Neuronal stem cell (in vitro differentiated cells): Measurements from ENCODE around the gene ANKS1B.
"Not testable (repeated sequence)": the region's sequence is repeated elsewhere in the genome, so short reads cannot be mapped to it uniquely, and the experiment has no call there.

Source experiments
- DNase-seq: peaks from one replicate; pipeline ENCODE4 v3.0.0-alpha.2; 2013; ENCODE audit warnings: low spot score
- H2AFZ ChIP-seq: one replicate; pipeline ENCODE4 v1.6.1; 2013; ENCODE audit warnings: mild to moderate bottlenecking, low read length, inconsistent platforms
- H2AK5ac ChIP-seq: 2 replicates; pipeline ENCODE4 v1.6.1; 2013; ENCODE audit warnings: low read depth, mild to moderate bottlenecking, inconsistent platforms, low read length, moderate library complexity, mixed read lengths
- H2BK120ac ChIP-seq: 2 replicates; pipeline ENCODE4 v1.6.1; 2013; ENCODE audit warnings: low read depth, mild to moderate bottlenecking, inconsistent platforms, low read length, moderate library complexity, mixed read lengths
- H2BK12ac ChIP-seq: one replicate; pipeline ENCODE4 v1.6.1; 2013; ENCODE audit warnings: low read length, inconsistent platforms
- H2BK15ac ChIP-seq: 2 replicates; pipeline ENCODE4 v1.6.1; 2013; ENCODE audit warnings: mild to moderate bottlenecking, low read length, inconsistent platforms, mixed read lengths
- H2BK5ac ChIP-seq: one replicate; pipeline ENCODE4 v1.6.1; 2013; ENCODE audit warnings: inconsistent platforms, mild to moderate bottlenecking, low read length, moderate library complexity
- H3K14ac ChIP-seq: one replicate; pipeline ENCODE4 v1.6.1; 2013; ENCODE audit warnings: low read length, inconsistent platforms
- H3K18ac ChIP-seq: 2 replicates; pipeline ENCODE4 v1.6.1; 2013; ENCODE audit warnings: low read length, inconsistent platforms
- H3K23ac ChIP-seq: 2 replicates; pipeline ENCODE4 v1.6.1; 2013; ENCODE audit warnings: low read depth, mild to moderate bottlenecking, mixed read lengths, low read length, inconsistent platforms; ENCODE audit not compliant: poor library complexity
- H3K27ac ChIP-seq: replicated peaks from 3 replicates; pipeline ENCODE4 v1.5.1; 2013; ENCODE audit warnings: low read length, inconsistent platforms
- H3K27me3 ChIP-seq, 3 experiments: 2 replicates each; pipeline ENCODE4 v1.6.1; 2013; ENCODE audit warnings: low read length in 3 of 3, mild to moderate bottlenecking in 2 of 3, inconsistent platforms in 1 of 3, low read depth in 1 of 3, mixed read lengths in 1 of 3, moderate library complexity in 1 of 3; ENCODE audit not compliant: control insufficient read depth in 3 of 3, insufficient read depth in 3 of 3
- H3K36me3 ChIP-seq, 2 donors: replicated peaks in 1 of 2; 2 replicates each; pipeline ENCODE4 v1.6.1; 2013; ENCODE audit warnings: low read length in 2 of 2; ENCODE audit not compliant: control insufficient read depth in 2 of 2, insufficient read depth in 2 of 2
- H3K4ac ChIP-seq: 2 replicates; pipeline ENCODE4 v1.6.1; 2013; ENCODE audit warnings: inconsistent platforms, mild to moderate bottlenecking, low read length, moderate library complexity
- H3K4me1 ChIP-seq, 2 donors: 1 replicate in 1 of 2; 2 replicates in 1 of 2; pipeline ENCODE4 v1.6.1; 2013; ENCODE audit warnings: low read length in 2 of 2, low read depth in 1 of 2; ENCODE audit not compliant: control insufficient read depth in 2 of 2, insufficient read depth in 1 of 2
- H3K4me2 ChIP-seq: one replicate; pipeline ENCODE4 v1.6.1; 2013; ENCODE audit warnings: mild to moderate bottlenecking, low read length, inconsistent platforms; ENCODE audit not compliant: insufficient read depth, poor library complexity, severe bottlenecking
- H3K4me3 ChIP-seq, 2 donors: 2 replicates each; pipeline ENCODE4 v1.5.1; 2013; ENCODE audit warnings: low read length in 2 of 2, mild to moderate bottlenecking in 2 of 2, inconsistent platforms in 1 of 2, moderate library complexity in 1 of 2
- H3K79me1 ChIP-seq: one replicate; pipeline ENCODE4 v1.6.1; 2013; ENCODE audit warnings: low read depth, mild to moderate bottlenecking, inconsistent platforms, low read length, moderate library complexity
- H3K9ac ChIP-seq: one replicate; pipeline ENCODE4 v1.6.1; 2013; ENCODE audit warnings: mild to moderate bottlenecking, low read depth, low read length, inconsistent platforms; ENCODE audit not compliant: poor library complexity
- H3K9me3 ChIP-seq, 2 donors: replicated peaks in 1 of 2; 2 replicates each; pipeline versions ENCODE3 to v1.6.1; 2013; ENCODE audit warnings: low read length in 2 of 2, mild to moderate bottlenecking in 2 of 2, inconsistent platforms in 1 of 2, low read depth in 1 of 2, mixed read lengths in 1 of 2, moderate library complexity in 1 of 2; ENCODE audit not compliant: control insufficient read depth in 2 of 2, insufficient read depth in 1 of 2
- H4K8ac ChIP-seq: one replicate; pipeline ENCODE4 v1.6.1; 2013; ENCODE audit warnings: low read depth, mild to moderate bottlenecking, inconsistent platforms, low read length, moderate library complexity
- H4K91ac ChIP-seq: one replicate; pipeline ENCODE4 v1.6.1; 2013; ENCODE audit warnings: low read length, low read depth, mild to moderate bottlenecking, inconsistent platforms; ENCODE audit not compliant: poor library complexity
- WGBS, 2 donors: extraction: QIAGEN DNeasy Blood & Tissue Kit; methylation state at CpG; one replicate each; pipeline ENCODE4 v1.1.7; 2013; ENCODE audit warnings: missing lambda C conversion rate in 2 of 2, mixed read lengths in 1 of 2; ENCODE audit not compliant: insufficient read length in 2 of 2, insufficient replicate concordance in 1 of 2; ENCODE audit errors: extremely low coverage in 2 of 2; 5-methylcytosine and 5-hydroxymethylcytosine counted together

The ANKS1B gene

GRCh38 chr12:99039367-99040120, 945.2 kb downstream of the ANKS1B start:
- Histone ChIP-seq H2BK15ac (no peak overlapping the region), H3K4ac (no peak overlapping the region), H3K9me3 (no peaks in the 10 kb centered on the region), H2BK5ac (no peak overlapping the region), H2AK5ac (no peak overlapping the region), H3K4me1 (peaks cover 0 to 3% of the 10 kb centered on the region in 2 donors), H2BK12ac (no peak overlapping the region), H3K27me3 (no peaks in the 10 kb centered on the region), H4K91ac (no peak overlapping the region), H2BK120ac (no peak overlapping the region), H3K9ac (no peak overlapping the region), H3K4me2 (no peak overlapping the region), H3K23ac (no peak overlapping the region), H3K4me3 (no peak overlapping the region), H2AFZ (no peak overlapping the region), H4K8ac (no peak overlapping the region), H3K18ac (no peak overlapping the region), H3K79me1 (no peaks in the 10 kb centered on the region), H3K14ac (no peak overlapping the region), H3K36me3 (no peaks in the 10 kb centered on the region), H3K27ac (no peak overlapping the region)
- WGBS, 2 donors = no CpG with 5 or more reads among the region's 9 CpGs
- DNase-seq = no peak

GRCh38 chr12:99036566-99036965, 948.2 kb downstream of the ANKS1B start:
- Histone ChIP-seq H3K9ac (no peak overlapping the region), H2BK12ac (no peak overlapping the region), H3K27ac (no peak overlapping the region), H3K4me1 (no peaks in the 10 kb centered on the region), H3K23ac (no peak overlapping the region), H4K8ac (no peak overlapping the region), H3K79me1 (no peaks in the 10 kb centered on the region), H4K91ac (no peak overlapping the region), H3K14ac (no peak overlapping the region), H3K9me3 (no peaks in the 10 kb centered on the region), H2BK120ac (no peak overlapping the region), H3K36me3 (no peaks in the 10 kb centered on the region), H2BK5ac (no peak overlapping the region), H3K27me3 (no peaks in the 10 kb centered on the region), H3K4me3 (no peak overlapping the region), H3K18ac (no peak overlapping the region), H3K4ac (no peak overlapping the region), H2AFZ (no peak overlapping the region), H2AK5ac (no peak overlapping the region), H3K4me2 (no peak overlapping the region), H2BK15ac (no peak overlapping the region)
- no peak for DNase-seq

- Histone ChIP-seq H2AFZ (peak overlapping the region; percentile 7), H2BK12ac (no peak overlapping the region), H3K4me1 (no peaks in the 10 kb centered on the region), H3K9ac (no peak overlapping the region), H2BK15ac (no peak overlapping the region), H2BK120ac (no peak overlapping the region), H2AK5ac (no peak overlapping the region), H3K4me2 (no peak overlapping the region), H3K23ac (no peak overlapping the region), H4K8ac (no peak overlapping the region), H3K27ac (no peak overlapping the region), H3K14ac (no peak overlapping the region), H3K79me1 (no peaks in the 10 kb centered on the region), H3K4me3 (no peak overlapping the region), H3K9me3 (no peaks in the 10 kb centered on the region), H4K91ac (no peak overlapping the region), H3K18ac (peak overlapping the region; percentile 54), H3K27me3 (no peaks in the 10 kb centered on the region), H3K4ac (no peak overlapping the region), H2BK5ac (no peak overlapping the region), H3K36me3 (no peaks in the 10 kb centered on the region)
- no CpG with 5 or more reads among the region's 5 CpGs for WGBS, 2 donors
- DNase-seq = no peak
These were observed 948.9 kb downstream of the ANKS1B start for GRCh38 chr12:99035803-99036202.

- no CpG with 5 or more reads among the region's 4 CpGs for WGBS, 2 donors
- not testable (repeated sequence) for H3K27ac ChIP-seq, H3K4me2 ChIP-seq, H3K9me3 ChIP-seq, H3K18ac ChIP-seq, H2BK120ac ChIP-seq, H2BK5ac ChIP-seq, H3K4me3 ChIP-seq, H2AK5ac ChIP-seq, H3K9ac ChIP-seq, H3K23ac ChIP-seq, H3K14ac ChIP-seq, H4K8ac ChIP-seq, H3K4me1 ChIP-seq, H2AFZ ChIP-seq, H3K27me3 ChIP-seq, H2BK12ac ChIP-seq, DNase-seq, H3K4ac ChIP-seq, H4K91ac ChIP-seq, H3K79me1 ChIP-seq, H2BK15ac ChIP-seq, H3K36me3 ChIP-seq
These were observed 950.5 kb downstream of the ANKS1B start for GRCh38 chr12:99034201-99034600.
